Testis (tissue), 2 donors: ENCODE results near the gene FAF1.

Experiments
- CTCF ChIP-seq, 3 experiments: fragments of 450-650 bp in 2 of 3; fragments of 200-600 bp in 1 of 3; sonication (generic) in 1 of 3; IDR thresholded peaks; one replicate each; pipeline ENCODE4 v1.5.1; 2016 to 2019; ENCODE audit warnings: antibody characterized with exemption in 3 of 3, mild to moderate bottlenecking in 2 of 3, moderate library complexity in 1 of 3
- POLR2A ChIP-seq: fragments of 450-650 bp; IDR thresholded peaks from one replicate; pipeline ENCODE4 v1.6.1; 2017; ENCODE audit warnings: antibody characterized with exemption, mild to moderate bottlenecking, moderate library complexity

GRCh38 chr1:50665413-50665812 is 294.7 kb downstream of the FAF1 start:
- TF ChIP-seq CTCF (IDR thresholded peaks at IDR 0.05), result no peak
- no peak for TF ChIP-seq POLR2A
